ENCODE data around the gene FAM222A. TPM values are rescaled to one million over a fixed set of nuclear protein-coding genes. Genes with fewer than 3 reads are reported as not detected.

The FAM222A gene
- total RNA-seq, 1 experiment from 2014 or later: 2.8 TPM

GRCh38 chr12:109698820-109699219 lies 14.8 kb upstream of the FAM222A start:
- H4K20me1 ChIP-seq (ENCODE audit: control insufficient read depth, insufficient read depth, insufficient read length): no peaks in the 10 kb centered on the region
- H2BK12ac ChIP-seq (ENCODE audit: insufficient read length, low read depth, low read length): no peak overlapping the region
- H3K4ac ChIP-seq (ENCODE audit: low read depth, low read length): no peak overlapping the region
- Mint-ChIP-seq H3K9me3 (no peaks in the 10 kb centered on the region), H3K27ac (no peak overlapping the region; a peak in 1 of 7 replicates), H3K4me3 (no peak overlapping the region), H3K4me1 (peaks cover 5 to 27% of the 10 kb centered on the region in 2 experiments), H3K36me3 (ENCODE audit: insufficient read depth in 1 of 3, low read depth in 3 of 3) (no peaks in the 10 kb centered on the region), H3K27me3 (ENCODE audit: low read depth) (no peaks in the 10 kb centered on the region; the same call in 1 of the 2 replicates)
- no CpG with 5 or more reads among the region's 7 CpGs for WGBS (ENCODE audit: extremely low coverage, insufficient read length, low lambda C conversion rate)
- no peak overlapping the region for H2BK5ac ChIP-seq (ENCODE audit: insufficient read length, low read length)
- no peaks in the 10 kb centered on the region for H3K79me1 ChIP-seq (ENCODE audit: insufficient read depth, low read depth, low read length, poor library complexity, severe bottlenecking)
- no peak overlapping the region for H3K9ac ChIP-seq (ENCODE audit: extremely low read depth, insufficient read length, low read length)
- H3K18ac ChIP-seq (ENCODE audit: insufficient read length, low read depth, low read length): no peak overlapping the region
- no peak overlapping the region for H2AK5ac ChIP-seq (ENCODE audit: insufficient read length, low read length)
- no peak overlapping the region for H2AFZ ChIP-seq (ENCODE audit: low read length)
- H3K56ac ChIP-seq (ENCODE audit: insufficient read length, low read depth, low read length): no peak overlapping the region
- H3K4me2 ChIP-seq (ENCODE audit: insufficient read depth, insufficient read length, low read length): no peak overlapping the region
- no peak overlapping the region for H2BK20ac ChIP-seq (ENCODE audit: low read depth, low read length, poor library complexity, severe bottlenecking)
- H3K27me3 ChIP-seq (ENCODE audit: insufficient read depth, low read length): no peaks in the 10 kb centered on the region
- H3K23ac ChIP-seq (ENCODE audit: insufficient read length, low read depth, low read length): no peak overlapping the region
- no peak overlapping the region for H3T11ph ChIP-seq (ENCODE audit: low read length)
- H3K23me2 ChIP-seq (ENCODE audit: insufficient read length, low read depth, low read length, poor library complexity, severe bottlenecking): no peaks in the 10 kb centered on the region
- no peak overlapping the region for H2BK120ac ChIP-seq (ENCODE audit: low read depth, low read length, poor library complexity, severe bottlenecking)
- no peak overlapping the region for H2BK15ac ChIP-seq (ENCODE audit: low read depth, low read length)
- H3K27ac ChIP-seq (ENCODE audit: insufficient read length, low read depth, low read length): no peak overlapping the region
- TF ChIP-seq, protein P1, sequence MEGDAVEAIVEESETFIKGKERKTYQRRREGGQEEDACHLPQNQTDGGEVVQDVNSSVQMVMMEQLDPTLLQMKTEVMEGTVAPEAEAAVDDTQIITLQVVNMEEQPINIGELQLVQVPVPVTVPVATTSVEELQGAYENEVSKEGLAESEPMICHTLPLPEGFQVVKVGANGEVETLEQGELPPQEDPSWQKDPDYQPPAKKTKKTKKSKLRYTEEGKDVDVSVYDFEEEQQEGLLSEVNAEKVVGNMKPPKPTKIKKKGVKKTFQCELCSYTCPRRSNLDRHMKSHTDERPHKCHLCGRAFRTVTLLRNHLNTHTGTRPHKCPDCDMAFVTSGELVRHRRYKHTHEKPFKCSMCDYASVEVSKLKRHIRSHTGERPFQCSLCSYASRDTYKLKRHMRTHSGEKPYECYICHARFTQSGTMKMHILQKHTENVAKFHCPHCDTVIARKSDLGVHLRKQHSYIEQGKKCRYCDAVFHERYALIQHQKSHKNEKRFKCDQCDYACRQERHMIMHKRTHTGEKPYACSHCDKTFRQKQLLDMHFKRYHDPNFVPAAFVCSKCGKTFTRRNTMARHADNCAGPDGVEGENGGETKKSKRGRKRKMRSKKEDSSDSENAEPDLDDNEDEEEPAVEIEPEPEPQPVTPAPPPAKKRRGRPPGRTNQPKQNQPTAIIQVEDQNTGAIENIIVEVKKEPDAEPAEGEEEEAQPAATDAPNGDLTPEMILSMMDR (conservative IDR thresholded peaks at IDR 0.05): no peak
- DNase-seq: no peak
- no peak overlapping the region for H4K8ac ChIP-seq (replicated peaks; ENCODE audit: insufficient read length, low read depth, low read length)
- no peak overlapping the region for H3K14ac ChIP-seq (ENCODE audit: insufficient read depth, low read length)
- H3K79me2 ChIP-seq (ENCODE audit: insufficient read depth, low read length): no peaks in the 10 kb centered on the region
- H3K4me1 ChIP-seq (ENCODE audit: insufficient read depth, low read length): no peaks in the 10 kb centered on the region
- no peak overlapping the region for H4K91ac ChIP-seq (ENCODE audit: insufficient read length, low read depth, low read length)
- H3K9me3 ChIP-seq (ENCODE audit: control insufficient read depth, low read depth, low read length): no peaks in the 10 kb centered on the region
- H4K5ac ChIP-seq (ENCODE audit: insufficient read length, low read depth, low read length): no peak overlapping the region

Measured in H9 (cell line).